OCI-LY1 (cell line): ENCODE data around the gene MRGPRD.

Experiments used
- H2AFZ ChIP-seq: fragments of 200-600 bp; sonication (generic), shearing (Covaris generic); 2 replicates; pipeline ENCODE4 v1.6.0; 2014; ENCODE audit warnings: antibody characterized with exemption, mild to moderate bottlenecking, low read length
- H3F3A ChIP-seq: fragments of 200-600 bp; sonication (generic), shearing (Covaris generic); 2 replicates; pipeline ENCODE4 v1.6.0; 2014; ENCODE audit warnings: mild to moderate bottlenecking, antibody characterized with exemption, low read length, moderate library complexity; ENCODE audit not compliant: insufficient read depth
- H3K27ac ChIP-seq: fragments of 200-600 bp; sonication (generic); 2 replicates; pipeline ENCODE4 v1.5.1; 2014; ENCODE audit warnings: low read length, mixed run types, mild to moderate bottlenecking, low read depth; ENCODE audit not compliant: poor library complexity, severe bottlenecking
- H3K27me3 ChIP-seq: fragments of 200-600 bp; sonication (generic); 2 replicates; pipeline ENCODE4 v1.6.0; 2014; ENCODE audit warnings: antibody characterized with exemption, mild to moderate bottlenecking, low read length, moderate library complexity; ENCODE audit not compliant: insufficient read depth
- H3K36me3 ChIP-seq: fragments of 200-600 bp; sonication (generic); 2 replicates; pipeline ENCODE4 v1.6.1; 2014; ENCODE audit warnings: mild to moderate bottlenecking, antibody characterized with exemption, low read length, moderate library complexity, mixed read lengths; ENCODE audit not compliant: insufficient read depth
- H3K4me1 ChIP-seq: fragments of 200-600 bp; sonication (generic); 2 replicates; pipeline ENCODE4 v1.5.1; 2014; ENCODE audit warnings: mild to moderate bottlenecking, low read length, moderate library complexity; ENCODE audit not compliant: insufficient read depth, severe bottlenecking
- H3K4me2 ChIP-seq: fragments of 200-600 bp; sonication (generic), shearing (Covaris generic); 2 replicates; pipeline ENCODE4 v1.6.1; 2014; ENCODE audit warnings: low read length
- H3K4me3 ChIP-seq: fragments of 200-600 bp; sonication (generic); 2 replicates; pipeline ENCODE4 v1.5.1; 2014; ENCODE audit warnings: low read length, low read depth, mild to moderate bottlenecking, mixed read lengths; ENCODE audit not compliant: poor library complexity, severe bottlenecking
- H3K79me2 ChIP-seq: fragments of 200-600 bp; shearing (Covaris generic); 2 replicates; pipeline ENCODE4 v1.6.1; 2016; ENCODE audit warnings: mixed run types, low read length, mixed read lengths; ENCODE audit not compliant: insufficient read depth
- H3K9ac ChIP-seq: fragments of 200-600 bp; sonication (generic), shearing (Covaris generic); 2 replicates; pipeline ENCODE4 v1.6.1; 2014; ENCODE audit warnings: mild to moderate bottlenecking, low read length, mixed read lengths
- H3K9me2 ChIP-seq: fragments of 200-600 bp; sonication (generic), shearing (Covaris generic); 2 replicates; pipeline ENCODE4 v1.6.1; 2014; ENCODE audit warnings: low read depth, mild to moderate bottlenecking, low read length, mixed read lengths
- H3K9me3 ChIP-seq: fragments of 200-600 bp; shearing (Covaris generic); 2 replicates; pipeline ENCODE4 v1.6.1; 2014; ENCODE audit warnings: low read length, mixed read lengths
- H4K20me1 ChIP-seq: fragments of 200-600 bp; sonication (generic), shearing (Covaris generic); 2 replicates; pipeline ENCODE4 v1.6.0; 2016; ENCODE audit warnings: mild to moderate bottlenecking, low read length; ENCODE audit not compliant: insufficient read depth
- CTCF ChIP-seq: fragments of 200-600 bp; sonication (generic), shearing (Covaris generic); IDR thresholded peaks from 2 replicates; pipeline ENCODE4 v1.5.1; 2017; ENCODE audit warnings: mild to moderate bottlenecking, antibody characterized with exemption, low read length, moderate library complexity, mixed read lengths
- EZH2 ChIP-seq: fragments of 200-600 bp; sonication (generic), shearing (Covaris generic); IDR thresholded peaks from 2 replicates; pipeline ENCODE4 v1.8.0; 2017; ENCODE audit warnings: borderline replicate concordance, mixed run types, mild to moderate bottlenecking, antibody characterized with exemption, low read length, moderate library complexity, mixed read lengths

The MRGPRD gene

GRCh38 chr11:68941324-68942094, 39.3 kb downstream of the MRGPRD start:
- Histone ChIP-seq H2AFZ (no peak overlapping the region), H3K36me3 (peaks cover 22% of the 10 kb centered on the region), H3K27me3 (no peaks in the 10 kb centered on the region), H3K9me2 (no peaks in the 10 kb centered on the region), H3K27ac (no peak overlapping the region), H3K9me3 (no peaks in the 10 kb centered on the region), H3K79me2 (no peaks in the 10 kb centered on the region), H3K9ac (no peak overlapping the region), H3K4me3 (no peak overlapping the region), H4K20me1 (no peaks in the 10 kb centered on the region), H3K4me1 (no peaks in the 10 kb centered on the region), H3F3A (no peaks in the 10 kb centered on the region), H3K4me2 (no peak overlapping the region)
- TF ChIP-seq CTCF, result no peak
- no peak for TF ChIP-seq EZH2

- no peak overlapping the region for H2AFZ ChIP-seq
- no peak overlapping the region for H3K4me3 ChIP-seq
- no peaks in the 10 kb centered on the region for H4K20me1 ChIP-seq
- H3K9me3 ChIP-seq, result no peaks in the 10 kb centered on the region
- no peak overlapping the region for H3K27ac ChIP-seq
- TF ChIP-seq EZH2 (no peak), CTCF (no peak)
- no peaks in the 10 kb centered on the region for H3K4me1 ChIP-seq
- no peaks in the 10 kb centered on the region for H3K9me2 ChIP-seq
- H3K36me3 ChIP-seq, result peaks cover 30% of the 10 kb centered on the region
- no peak overlapping the region for H3K4me2 ChIP-seq
- H3K79me2 ChIP-seq, result no peaks in the 10 kb centered on the region
- no peak overlapping the region for H3K9ac ChIP-seq
- H3K27me3 ChIP-seq, result no peaks in the 10 kb centered on the region
- H3F3A ChIP-seq, result no peaks in the 10 kb centered on the region
Measured at GRCh38 chr11:68940651-68941323, 40.0 kb downstream of the MRGPRD start.

- Histone ChIP-seq H3K4me1 (no peaks in the 10 kb centered on the region), H3K9me3 (no peaks in the 10 kb centered on the region), H3K36me3 (peaks cover 34% of the 10 kb centered on the region), H3K27me3 (no peaks in the 10 kb centered on the region), H3K9me2 (no peaks in the 10 kb centered on the region), H3K27ac (no peak overlapping the region), H3K4me2 (no peak overlapping the region), H3K9ac (no peak overlapping the region), H3F3A (no peaks in the 10 kb centered on the region), H2AFZ (no peak overlapping the region), H4K20me1 (no peaks in the 10 kb centered on the region), H3K4me3 (no peak overlapping the region), H3K79me2 (no peaks in the 10 kb centered on the region)
- TF ChIP-seq EZH2, result no peak
Measured at GRCh38 chr11:68939583-68940555, 40.9 kb downstream of the MRGPRD start.
